Measurements from ENCODE around the gene TANGO2.

The TANGO2 gene

DNA sequence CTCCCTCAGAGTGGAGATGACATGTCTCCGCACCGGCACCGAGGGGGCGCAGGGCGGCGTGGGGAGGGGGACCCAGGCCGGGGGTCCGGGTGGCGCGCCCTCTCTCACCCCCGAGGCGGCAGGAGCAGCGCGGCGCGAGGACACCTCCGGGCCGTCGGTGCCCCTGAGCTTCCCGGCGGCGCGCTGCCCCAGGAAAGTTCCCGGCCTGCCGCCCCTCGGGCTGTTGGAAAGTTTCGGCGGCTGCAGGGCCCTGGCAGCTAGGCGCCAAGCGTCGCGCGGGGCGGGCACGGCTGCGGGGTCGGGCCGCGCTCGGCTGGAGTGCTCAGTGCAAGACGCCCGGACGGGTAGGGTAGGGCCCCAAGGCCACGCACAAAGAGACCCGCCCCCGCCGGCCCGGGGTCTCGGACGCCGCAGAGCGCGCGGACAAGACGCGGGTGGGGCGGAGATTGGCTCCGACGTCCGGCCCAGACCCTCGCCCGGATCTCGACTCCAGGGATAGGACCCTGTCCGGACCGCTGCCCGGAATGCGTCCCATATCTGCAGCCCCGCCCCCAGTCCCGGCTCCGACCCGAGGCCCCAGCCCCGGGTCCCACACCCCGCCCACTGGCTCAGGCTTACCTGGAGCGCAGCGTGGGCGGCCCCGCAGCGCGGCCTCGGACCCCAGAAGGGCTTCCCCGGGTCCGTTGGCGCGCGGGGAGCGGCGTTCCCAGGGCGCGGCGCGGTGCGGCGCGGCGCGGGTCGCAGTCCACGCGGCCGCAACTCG, 4.8 kb upstream of the TANGO2 start:
- in situ Hi-C loops (cut with MboI; ENCODE audit: low sequenced_read_pairs) = loop anchor here (10.0 kb wide), 1 partner anchor 59 kb away; no protein-coding TSS in a partner anchor
- no peaks in the 10 kb centered on the region for H3K36me3 ChIP-seq (replicated peaks)
- H3K4me1 ChIP-seq = peaks cover 7% of the 10 kb centered on the region
- H3K9me3 ChIP-seq = no peaks in the 10 kb centered on the region; the same call in 1 of the 2 replicates
- no peaks in the 10 kb centered on the region for H3K27me3 ChIP-seq (ENCODE audit: low read depth)
- peak overlapping the region; percentile 67 for H3K4me3 ChIP-seq
- DNase-seq (ENCODE audit: low spot score in 2 of 2) = peak; percentile 31 to 71

DNA sequence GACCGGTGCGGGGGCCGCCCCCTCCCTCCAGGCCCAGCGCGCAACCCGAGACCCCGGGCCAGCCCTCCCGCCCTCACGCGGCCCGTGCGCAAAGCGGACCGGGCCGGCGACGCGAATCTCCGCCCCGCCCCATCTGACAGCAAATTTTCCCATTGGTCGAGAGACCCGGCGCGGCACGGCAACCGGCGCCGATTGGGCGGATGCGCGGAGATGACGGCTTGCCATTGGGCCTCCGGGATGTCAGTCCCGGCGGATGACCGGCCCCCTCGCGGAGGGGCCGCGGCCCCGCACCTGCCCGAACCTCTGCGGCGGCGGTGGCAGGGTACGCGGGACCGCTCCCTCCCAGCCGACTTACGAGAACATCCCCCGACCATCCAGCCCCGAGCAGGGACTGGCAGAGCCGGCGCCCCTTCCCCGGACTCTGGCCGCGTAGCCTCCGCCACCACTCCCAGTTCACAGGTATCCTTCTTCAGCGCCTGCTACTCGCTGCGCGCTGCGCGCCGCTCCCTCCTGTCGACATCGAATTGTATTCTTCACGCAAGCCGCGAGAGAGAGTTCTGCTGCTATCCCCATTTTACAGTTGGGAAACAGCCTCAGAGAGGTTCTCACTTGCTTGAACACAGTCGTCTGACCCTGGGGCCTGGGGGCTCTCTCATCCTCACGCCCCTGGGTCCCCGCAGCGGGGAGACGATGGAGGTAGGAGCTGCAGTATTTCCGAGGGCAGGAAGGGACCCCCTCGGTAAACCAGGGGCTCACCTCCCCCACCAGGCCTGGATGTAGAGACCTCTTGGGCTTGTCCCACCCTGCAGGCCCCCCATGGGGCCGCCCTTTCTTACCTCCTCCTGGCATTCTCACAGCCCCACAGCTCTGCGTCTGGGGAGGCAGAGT, 3.9 kb upstream of the TANGO2 start, which contains the start of gene ARVCF:
ARVCF (minus strand) TSS at position 90 of the 888 bp plus-strand sequence. CDS start 26,029 bp downstream, outside the sequence.
- Histone ChIP-seq H3K36me3 (replicated peaks) (no peaks in the 10 kb centered on the region), H3K4me1 (peaks cover 10% of the 10 kb centered on the region), H3K4me3 (peak within 1 kb of the TSS; percentile 67), H3K9me3 (no peaks in the 10 kb centered on the region; the same call in 1 of the 2 replicates), H3K27me3 (ENCODE audit: low read depth) (no peaks in the 10 kb centered on the region)
- DNase-seq (ENCODE audit: low spot score in 2 of 2) = peak; percentile 77 to 95
- in situ Hi-C loops (cut with MboI; ENCODE audit: low sequenced_read_pairs) = loop anchor here (10.0 kb wide), 1 partner anchor 58 kb away; no protein-coding TSS in a partner anchor

DNA sequence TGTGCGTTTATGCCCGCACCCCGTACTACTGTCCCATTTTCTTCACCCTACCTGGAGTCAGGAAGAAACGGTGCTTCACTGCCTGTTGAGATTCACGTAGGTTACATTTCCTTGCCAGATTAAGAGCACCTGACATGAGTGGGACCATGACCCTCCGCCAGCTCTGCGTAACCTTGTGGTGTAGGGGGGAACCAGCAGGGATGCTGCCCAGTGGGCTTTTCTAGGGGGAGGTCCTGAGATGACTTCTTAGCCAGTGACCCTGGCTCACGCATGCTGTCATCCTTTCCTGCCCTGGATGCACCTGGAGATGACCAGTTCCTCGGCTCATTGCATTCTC, 3.3 kb upstream of the TANGO2 start:
- in situ Hi-C loops (cut with MboI; ENCODE audit: low sequenced_read_pairs) = loop anchor here (10.0 kb wide), 1 partner anchor 57 kb away; no protein-coding TSS in a partner anchor

DNA sequence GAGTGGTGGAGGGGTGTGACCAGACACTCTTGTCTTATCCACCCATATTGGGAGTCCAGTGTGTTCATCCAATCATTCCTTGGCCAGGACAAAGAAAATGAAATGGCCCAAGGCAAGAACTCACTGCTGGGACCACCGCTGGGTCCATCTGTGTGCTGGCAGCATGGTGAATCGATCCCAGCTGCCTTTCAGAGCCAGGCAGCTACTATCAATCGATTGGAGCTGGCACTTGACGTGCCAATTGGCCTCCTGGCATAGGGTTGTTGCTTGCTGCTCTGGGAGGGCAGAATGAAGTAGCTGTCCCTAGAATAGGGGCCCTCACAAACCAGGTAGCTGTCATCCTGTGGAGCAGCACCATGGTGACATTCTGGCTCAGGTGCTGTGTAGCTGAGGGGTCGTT, 2.9 kb upstream of the TANGO2 start:
- H3K4me1 ChIP-seq = peaks cover 11% of the 10 kb centered on the region
- no peaks in the 10 kb centered on the region for H3K27me3 ChIP-seq (ENCODE audit: low read depth)
- in situ Hi-C loops (cut with MboI; ENCODE audit: low sequenced_read_pairs) = loop anchor here (10.0 kb wide), 1 partner anchor 57 kb away; no protein-coding TSS in a partner anchor
- DNase-seq (ENCODE audit: low spot score in 2 of 2) = no peak
- no peaks in the 10 kb centered on the region for H3K36me3 ChIP-seq (replicated peaks)
- no peaks in the 10 kb centered on the region; the same call in 1 of the 2 replicates for H3K9me3 ChIP-seq
- no peak overlapping the region for H3K4me3 ChIP-seq

More for the DNA sequence above, 3.3 kb upstream of the TANGO2 start:
- Histone ChIP-seq H3K4me1 (peaks cover 11% of the 10 kb centered on the region), H3K4me3 (peak overlapping the region; percentile 67), H3K27me3 (ENCODE audit: low read depth) (no peaks in the 10 kb centered on the region), H3K36me3 (replicated peaks) (no peaks in the 10 kb centered on the region), H3K9me3 (no peaks in the 10 kb centered on the region; the same call in 1 of the 2 replicates)
- DNase-seq (ENCODE audit: low spot score in 2 of 2) = no peak

DNA sequence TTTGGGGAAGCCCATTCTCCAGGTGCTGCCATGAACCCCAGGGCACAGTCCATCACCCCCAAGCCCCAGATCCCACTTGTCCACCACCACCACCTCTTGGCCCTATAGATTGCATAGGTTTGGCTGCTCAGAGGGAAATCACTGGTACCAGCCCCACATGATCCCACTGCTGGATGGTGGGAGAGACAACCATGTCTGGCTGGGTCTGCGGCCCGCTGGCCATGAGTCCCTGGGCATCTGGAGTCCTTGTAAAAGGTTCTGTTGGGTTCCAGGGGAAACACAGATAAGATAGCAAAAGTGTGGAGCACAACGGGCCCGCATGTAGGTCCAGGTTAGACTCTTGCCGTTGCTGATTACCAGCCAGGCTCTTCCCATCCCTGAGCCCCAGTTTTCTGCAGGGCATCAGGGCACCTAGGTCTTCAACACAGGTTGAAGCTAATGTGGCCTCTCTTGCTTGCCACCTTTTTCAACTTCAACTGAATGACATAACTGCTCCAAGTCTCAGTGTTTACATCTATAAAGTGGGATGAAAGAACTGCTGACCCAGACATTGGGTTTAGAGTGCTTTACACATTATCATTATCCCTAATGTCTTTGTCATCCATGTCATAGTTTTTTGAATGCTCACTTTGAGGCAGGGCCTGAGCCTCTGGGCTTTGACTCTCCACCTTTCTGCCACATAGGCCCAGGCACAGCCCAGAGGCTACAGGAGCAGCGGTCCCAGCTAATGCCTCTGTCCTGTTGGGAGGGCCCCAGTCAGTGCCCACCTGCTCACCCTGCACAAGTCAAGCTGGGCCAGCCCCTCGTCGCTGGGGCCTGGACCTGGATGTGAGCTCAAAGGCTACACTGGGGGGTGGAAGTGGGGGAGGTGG, 1.0 kb upstream of the TANGO2 start:
- in situ Hi-C loops (cut with MboI; ENCODE audit: low sequenced_read_pairs) = loop anchor here (10.0 kb wide), 1 partner anchor 55 kb away; no protein-coding TSS in a partner anchor
- H3K4me3 ChIP-seq = peak overlapping the region; percentile 34
- H3K36me3 ChIP-seq (replicated peaks) = no peaks in the 10 kb centered on the region
- H3K27me3 ChIP-seq (ENCODE audit: low read depth) = no peaks in the 10 kb centered on the region
- no peaks in the 10 kb centered on the region; the same call in 1 of the 2 replicates for H3K9me3 ChIP-seq
- no peak for DNase-seq (ENCODE audit: low spot score in 2 of 2)
- peaks cover 11% of the 10 kb centered on the region for H3K4me1 ChIP-seq

DNA sequence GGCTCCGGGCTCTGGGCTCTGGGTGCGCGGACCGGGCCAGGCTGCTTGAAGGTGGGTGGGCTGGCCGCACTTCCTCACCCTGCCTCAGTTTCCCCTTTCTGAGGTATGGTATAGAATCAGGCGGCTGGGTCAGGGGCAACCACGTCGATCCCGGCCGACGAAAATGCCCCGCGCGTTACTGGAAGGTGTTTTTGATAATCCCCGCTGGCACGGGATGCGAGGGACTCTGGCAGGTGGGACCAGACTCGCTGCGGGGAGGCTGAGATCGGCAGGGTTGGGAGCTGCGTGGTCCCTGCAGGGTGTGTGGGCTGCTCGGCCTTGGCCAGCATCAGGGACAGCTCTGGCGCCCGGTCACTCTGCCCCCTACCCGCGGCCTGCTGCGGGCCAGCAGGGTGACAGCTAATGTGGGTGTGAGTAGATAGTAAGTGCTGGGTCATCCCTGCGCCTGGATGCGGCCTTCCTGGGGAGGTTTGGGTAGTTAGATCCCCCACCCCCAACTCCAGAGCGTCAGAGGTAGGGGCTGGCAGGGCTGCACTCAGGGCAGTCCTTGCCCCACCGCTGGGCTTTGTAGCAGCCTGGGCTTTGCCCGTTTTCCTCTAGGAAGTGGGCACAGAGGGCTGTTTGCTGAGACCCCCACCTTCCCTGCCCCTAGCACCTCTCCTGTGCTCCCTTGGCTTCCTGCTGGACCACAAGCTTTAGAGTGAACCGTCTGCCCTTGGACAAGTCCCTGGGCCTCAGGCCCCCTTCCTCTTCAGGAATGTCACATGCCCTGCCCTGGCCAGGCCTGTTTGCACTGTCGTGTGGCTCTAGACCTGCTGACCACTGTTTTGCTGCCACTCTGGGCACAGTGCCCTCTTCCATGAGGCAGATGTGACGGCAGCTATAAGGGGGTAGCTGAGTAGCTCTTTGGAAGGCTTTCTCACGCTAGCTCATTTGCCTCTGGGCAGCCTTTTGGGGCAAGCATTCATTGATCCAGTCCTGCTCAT, 579 bp downstream of the TANGO2 start:
- H3K4me1 ChIP-seq = peaks cover 11% of the 10 kb centered on the region
- no peaks in the 10 kb centered on the region for H3K27me3 ChIP-seq (ENCODE audit: low read depth)
- H3K36me3 ChIP-seq (replicated peaks) = no peaks in the 10 kb centered on the region
- peak in 1 of 2 experiments; percentile 42 for DNase-seq (ENCODE audit: low spot score in 2 of 2)
- no peaks in the 10 kb centered on the region; the same call in 1 of the 2 replicates for H3K9me3 ChIP-seq
- in situ Hi-C loops (cut with MboI; ENCODE audit: low sequenced_read_pairs) = no loop called here
- H3K4me3 ChIP-seq = peak overlapping the region; percentile 91

DNA sequence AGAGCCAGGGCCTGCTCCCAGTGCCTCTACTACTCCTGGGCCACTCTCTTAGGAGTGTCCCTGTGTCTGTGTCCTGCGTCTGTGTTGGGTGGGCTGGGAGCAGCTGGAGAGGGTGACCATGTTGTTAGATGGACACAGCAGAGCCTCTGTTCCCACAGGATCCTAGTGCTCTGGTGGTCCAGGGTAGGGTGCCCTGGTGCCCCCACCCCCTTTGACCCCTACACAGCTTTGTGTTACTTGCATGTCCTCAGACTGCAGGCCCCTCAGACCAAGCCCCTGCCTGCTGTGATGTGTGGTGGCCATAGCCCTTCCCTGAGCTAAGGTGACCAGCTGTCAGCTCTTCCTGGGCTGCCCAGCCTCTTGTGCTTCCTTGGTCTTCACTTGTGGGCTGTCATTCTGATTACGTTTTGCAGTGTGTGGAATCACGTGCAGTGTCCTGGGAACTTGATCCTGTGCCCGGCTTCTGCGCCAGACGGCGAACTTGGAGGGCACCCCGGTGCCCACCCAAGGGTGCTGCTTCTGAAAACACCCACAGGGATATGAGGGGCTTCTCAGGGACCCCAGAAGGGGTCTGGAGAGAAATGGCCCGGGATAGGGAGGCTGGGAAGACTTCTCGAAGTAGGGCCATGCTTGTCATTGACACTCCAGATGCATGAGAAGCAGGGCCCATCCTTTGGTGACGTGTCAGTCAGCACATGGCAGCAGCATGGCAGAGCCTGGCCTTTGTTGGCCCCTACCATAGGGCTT, 1.5 kb downstream of the TANGO2 start:
- H3K4me3 ChIP-seq = peak overlapping the region; percentile 91
- no peak for DNase-seq (ENCODE audit: low spot score in 2 of 2)
- in situ Hi-C loops (cut with MboI; ENCODE audit: low sequenced_read_pairs) = no loop called here

DNA sequence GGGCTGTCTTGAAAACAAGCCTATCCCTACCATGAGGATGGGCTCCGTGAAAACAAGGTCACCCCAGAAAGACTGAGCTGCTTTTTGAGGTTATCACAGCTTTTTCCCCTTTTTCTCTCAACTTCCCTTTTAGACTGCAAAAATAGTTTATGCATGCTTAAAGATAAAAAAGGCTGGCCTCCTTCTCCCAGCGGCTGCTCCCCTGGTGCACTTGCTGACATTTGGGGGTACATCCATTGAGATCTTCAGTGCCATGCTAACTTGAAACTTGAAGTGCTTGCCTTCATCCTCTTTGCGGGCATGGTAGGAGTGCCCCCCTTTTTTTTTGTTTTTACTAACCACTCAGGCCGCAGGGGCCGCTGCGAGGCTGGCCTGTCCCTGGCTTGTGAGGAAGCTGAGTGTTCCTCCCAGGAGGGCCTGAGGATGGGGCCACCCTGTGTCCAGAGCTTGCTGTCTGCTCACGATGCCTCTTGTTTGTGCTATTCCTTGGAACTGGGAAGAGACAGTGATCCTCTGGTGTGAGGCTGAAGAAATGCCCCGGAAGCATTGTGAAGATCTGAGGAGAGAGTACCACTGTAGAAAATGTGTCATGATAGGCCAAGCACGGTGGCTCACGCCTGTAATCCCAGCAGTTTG, 2.2 kb downstream of the TANGO2 start:
- Histone ChIP-seq H3K36me3 (replicated peaks) (no peaks in the 10 kb centered on the region), H3K27me3 (ENCODE audit: low read depth) (no peaks in the 10 kb centered on the region), H3K9me3 (no peaks in the 10 kb centered on the region), H3K4me1 (peaks cover 8% of the 10 kb centered on the region), H3K4me3 (no peak overlapping the region)
- in situ Hi-C loops (cut with MboI; ENCODE audit: low sequenced_read_pairs) = no loop called here
- no peak for DNase-seq (ENCODE audit: low spot score in 2 of 2)

More for the DNA sequence above, 1.5 kb downstream of the TANGO2 start:
- H3K36me3 ChIP-seq (replicated peaks) = no peaks in the 10 kb centered on the region
- H3K27me3 ChIP-seq (ENCODE audit: low read depth) = no peaks in the 10 kb centered on the region
- H3K9me3 ChIP-seq = no peaks in the 10 kb centered on the region; the same call in 1 of the 2 replicates
- peaks cover 11% of the 10 kb centered on the region for H3K4me1 ChIP-seq

DNA sequence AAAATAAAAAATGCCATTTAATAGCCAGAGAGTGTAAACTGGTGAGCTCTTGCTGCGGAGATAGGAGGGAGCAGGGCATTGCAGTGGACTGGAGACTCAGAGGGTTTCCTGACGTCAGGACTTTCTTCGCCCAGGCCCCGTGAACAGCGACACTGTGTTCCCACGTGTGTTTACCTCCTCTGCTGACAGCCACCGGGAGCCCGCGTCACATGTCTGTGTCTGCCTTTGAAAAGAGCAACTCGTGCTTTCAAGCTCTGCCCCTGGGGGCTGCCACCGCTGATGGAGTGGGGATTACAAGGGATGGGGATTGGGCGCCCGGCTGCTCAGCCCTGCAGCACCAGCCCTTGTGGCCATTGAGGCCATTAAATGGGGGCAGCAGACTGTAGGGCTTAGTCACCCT, 3.3 kb downstream of the TANGO2 start:
- in situ Hi-C loops (cut with MboI; ENCODE audit: low sequenced_read_pairs) = no loop called here
- no peaks in the 10 kb centered on the region for H3K9me3 ChIP-seq

DNA sequence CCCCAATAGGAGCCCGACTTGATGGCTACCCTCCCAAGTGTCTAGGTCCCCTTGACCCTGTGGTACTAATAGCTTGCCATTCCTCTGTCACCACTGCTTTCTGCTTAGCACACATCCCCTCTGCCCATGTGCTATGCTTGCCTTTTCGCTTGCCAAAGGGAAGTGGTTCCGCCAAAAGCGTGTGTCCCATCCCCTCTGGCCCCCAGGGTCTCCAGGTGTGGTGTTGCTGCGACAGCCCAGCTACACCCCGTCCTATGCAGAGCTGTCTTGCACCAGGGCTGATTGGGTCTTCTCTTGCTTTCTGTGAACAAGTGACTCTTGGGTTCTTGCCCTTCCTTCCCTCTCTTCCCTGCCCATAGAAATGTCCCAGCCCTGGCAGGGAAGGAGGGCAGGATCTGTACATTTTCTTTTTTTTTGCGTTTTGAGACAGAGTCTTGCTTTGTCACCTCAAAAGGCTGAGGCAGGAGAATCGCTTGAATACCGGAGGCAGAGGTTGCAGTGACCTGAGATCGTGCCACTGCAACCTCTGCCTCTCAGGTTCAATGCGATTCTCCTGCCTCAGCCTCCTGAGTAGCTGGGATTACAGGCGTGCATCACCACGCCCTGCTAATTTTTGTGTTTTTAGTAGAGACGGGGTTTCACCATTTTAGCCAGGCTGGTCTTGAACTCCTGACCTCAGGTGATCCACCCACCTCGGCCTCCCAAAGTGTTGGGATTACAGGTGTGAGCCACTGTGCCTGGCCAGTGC, 3.9 kb downstream of the TANGO2 start:
- in situ Hi-C loops (cut with MboI; ENCODE audit: low sequenced_read_pairs) = no loop called here
- Histone ChIP-seq H3K36me3 (replicated peaks) (no peaks in the 10 kb centered on the region), H3K4me1 (peaks cover 8% of the 10 kb centered on the region), H3K27me3 (ENCODE audit: low read depth) (no peaks in the 10 kb centered on the region), H3K9me3 (no peaks in the 10 kb centered on the region), H3K4me3 (no peak overlapping the region)
- DNase-seq (ENCODE audit: low spot score in 2 of 2) = no peak

More for the DNA sequence above, 3.3 kb downstream of the TANGO2 start:
- Histone ChIP-seq H3K36me3 (replicated peaks) (no peaks in the 10 kb centered on the region), H3K4me1 (peaks cover 8% of the 10 kb centered on the region), H3K4me3 (no peak overlapping the region), H3K27me3 (ENCODE audit: low read depth) (no peaks in the 10 kb centered on the region)
- DNase-seq (ENCODE audit: low spot score in 2 of 2) = no peak
